Lower lobe of right lung (tissue), 2 donors: Measurements from ENCODE around the gene STAM. TPM values are rescaled to one million over a fixed set of nuclear protein-coding genes. Genes with fewer than 3 reads are reported as not detected.

ENCODE experiments used
- ATAC-seq, 2 donors: fragments of 200-7000 bp; cut with Tn5 transposase; one replicate each; pipeline ENCODE4 v1.9.1; 2020 to 2022; ENCODE audit warnings: mild to moderate bottlenecking in 2 of 2, moderate library complexity in 2 of 2
- DNase-seq: peaks from one replicate; pipeline ENCODE4 v3.0.0-alpha.2; 2020
- H3K27ac ChIP-seq: fragments of 200-600 bp; one replicate; pipeline ENCODE4 v1.8.0; 2022
- H3K27me3 ChIP-seq: fragments of 200-600 bp; one replicate; pipeline ENCODE4 v1.8.0; 2022; ENCODE audit warnings: low read depth
- H3K36me3 ChIP-seq: fragments of 200-600 bp; one replicate; pipeline ENCODE4 v1.8.0; 2022; ENCODE audit warnings: mild to moderate bottlenecking
- H3K4me1 ChIP-seq: fragments of 200-600 bp; one replicate; pipeline ENCODE4 v1.8.0; 2022
- H3K4me3 ChIP-seq: fragments of 200-600 bp; one replicate; pipeline ENCODE4 v1.8.0; 2022; ENCODE audit warnings: mild to moderate bottlenecking
- H3K9me3 ChIP-seq: fragments of 200-600 bp; one replicate; pipeline ENCODE4 v1.8.0; 2022
- CTCF ChIP-seq: fragments of 200-600 bp; IDR thresholded peaks from one replicate; pipeline ENCODE4 v1.8.0; 2022; ENCODE audit warnings: antibody characterized with exemption, mild to moderate bottlenecking
- intact Hi-C: fragments of 100-400 bp; cut with DNase I; formaldehyde crosslinking; loops from one replicate; pipeline ENCODE4 v1.11.0; 2022
- total RNA-seq: library from RNA; stranded (reverse); fragmentation: NEBNext Ultra II Directional; extraction: Animal tissue kit (Norgen Biotek cat#: 25700); gene quantifications from one replicate; pipeline ENCODE4 v1.2.1, GENCODE V29; 2021
- donor health status: DM: no; HTN: yes; CAD: no; lungs with severe emphysema.

Gene STAM
- total RNA-seq, 1 donor from 2014 or later: 30.3 TPM

GRCh38 chr10:17675638-17676037, 31.7 kb downstream of the STAM start:
- ATAC-seq (no peak), DNase-seq (no peak)
- Histone ChIP-seq H3K27ac (no peak overlapping the region), H3K9me3 (no peaks in the 10 kb centered on the region), H3K4me3 (no peak overlapping the region), H3K27me3 (no peaks in the 10 kb centered on the region), H3K36me3 (no peaks in the 10 kb centered on the region), H3K4me1 (peaks cover 10% of the 10 kb centered on the region)
- intact Hi-C loops: no loop called here
- no peak for TF ChIP-seq CTCF

GRCh38 chr10:17676919-17677318, 33.0 kb downstream of the STAM start:
- H3K36me3 ChIP-seq: no peaks in the 10 kb centered on the region
- H3K4me3 ChIP-seq: no peak overlapping the region
- intact Hi-C loops: no loop called here
- no peaks in the 10 kb centered on the region for H3K27me3 ChIP-seq
- DNase-seq (no peak), ATAC-seq (no peak)
- H3K4me1 ChIP-seq: peaks cover 10% of the 10 kb centered on the region
- TF ChIP-seq CTCF: no peak
- no peaks in the 10 kb centered on the region for H3K9me3 ChIP-seq
- H3K27ac ChIP-seq: no peak overlapping the region

- no peaks in the 10 kb centered on the region for H3K4me1 ChIP-seq
- DNase-seq (no peak), ATAC-seq (no peak)
- H3K9me3 ChIP-seq: no peaks in the 10 kb centered on the region
- H3K36me3 ChIP-seq: peaks cover 5% of the 10 kb centered on the region
- no peaks in the 10 kb centered on the region for H3K27me3 ChIP-seq
- H3K27ac ChIP-seq: no peak overlapping the region
- intact Hi-C loops: no loop called here
- no peak overlapping the region for H3K4me3 ChIP-seq
- no peak for TF ChIP-seq CTCF
These were observed 38.4 kb downstream of the STAM start for GRCh38 chr10:17682236-17682946.

GRCh38 chr10:17683541-17683940, 39.6 kb downstream of the STAM start:
- DNase-seq (no peak), ATAC-seq (no peak)
- no peaks in the 10 kb centered on the region for H3K9me3 ChIP-seq
- no peak overlapping the region for H3K27ac ChIP-seq
- no peak for TF ChIP-seq CTCF
- H3K4me1 ChIP-seq: no peaks in the 10 kb centered on the region
- intact Hi-C loops: no loop called here
- H3K36me3 ChIP-seq: peaks cover 15% of the 10 kb centered on the region
- no peak overlapping the region for H3K4me3 ChIP-seq
- no peaks in the 10 kb centered on the region for H3K27me3 ChIP-seq

- intact Hi-C loops: no loop called here
- TF ChIP-seq CTCF: no peak
- Histone ChIP-seq H3K27ac (no peak overlapping the region), H3K36me3 (peaks cover 24% of the 10 kb centered on the region), H3K4me1 (no peaks in the 10 kb centered on the region), H3K9me3 (no peaks in the 10 kb centered on the region), H3K4me3 (no peak overlapping the region), H3K27me3 (no peaks in the 10 kb centered on the region)
- ATAC-seq (no peak), DNase-seq (no peak)
These were observed 40.6 kb downstream of the STAM start for GRCh38 chr10:17684537-17684936.
